NCI-H82 (cell line): Measurements from ENCODE around the gene CHST5.

ENCODE experiments used
- DNase-seq: peaks from one replicate; lab custom pipeline; 2025; lab: John Stamatoyannopoulos, UW

Gene CHST5

DNA sequence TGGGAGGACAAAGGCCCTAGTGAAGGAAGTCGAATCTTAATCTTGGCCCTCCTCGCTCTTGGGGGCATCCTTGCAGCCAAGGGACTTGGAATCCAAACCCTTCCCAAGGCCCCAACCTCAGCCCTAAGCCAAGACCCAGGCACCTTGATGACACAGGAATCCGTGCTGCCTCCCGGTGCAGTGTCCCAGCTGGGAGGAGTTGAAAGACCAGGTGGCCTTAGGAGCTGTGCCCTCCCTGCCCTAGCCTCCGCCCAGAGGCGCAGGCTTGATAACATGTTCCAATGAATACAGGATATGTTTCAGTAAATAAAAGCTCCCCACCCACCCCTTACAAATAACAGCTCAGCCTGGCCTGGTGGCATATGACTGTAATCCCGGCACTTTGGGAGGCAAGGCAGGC is at the start of gene CHST5:
TSS of gene CHST5 (minus strand) at position 208 of the 400 bp plus-strand sequence. CDS start 5,724 bp downstream, outside the sequence.
- no peak for DNase-seq

DNA sequence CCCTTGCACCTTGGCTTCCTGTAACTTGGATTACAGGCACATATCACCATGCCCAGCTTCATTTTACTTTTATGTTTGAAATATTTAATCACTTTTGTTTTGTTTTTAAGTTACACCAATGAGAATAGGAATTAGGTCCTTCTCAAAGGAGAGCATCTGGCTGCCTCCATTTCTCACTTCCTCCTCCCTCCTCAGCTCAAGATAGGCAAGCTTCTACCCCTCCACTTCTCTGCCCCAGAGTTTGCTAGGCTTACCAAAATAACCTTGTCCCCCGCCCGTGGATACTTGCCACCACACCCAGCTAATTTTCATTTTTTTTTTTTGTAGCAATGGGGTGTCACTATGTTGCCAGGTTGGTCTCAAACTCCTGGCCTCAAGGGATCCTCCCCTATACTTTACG is 48.2 kb upstream of the CHST5 start:
- DNase-seq = no peak

GRCh38 chr16:75579281-75579834 is 43.5 kb upstream of the CHST5 start:
- DNase-seq = no peak

DNA sequence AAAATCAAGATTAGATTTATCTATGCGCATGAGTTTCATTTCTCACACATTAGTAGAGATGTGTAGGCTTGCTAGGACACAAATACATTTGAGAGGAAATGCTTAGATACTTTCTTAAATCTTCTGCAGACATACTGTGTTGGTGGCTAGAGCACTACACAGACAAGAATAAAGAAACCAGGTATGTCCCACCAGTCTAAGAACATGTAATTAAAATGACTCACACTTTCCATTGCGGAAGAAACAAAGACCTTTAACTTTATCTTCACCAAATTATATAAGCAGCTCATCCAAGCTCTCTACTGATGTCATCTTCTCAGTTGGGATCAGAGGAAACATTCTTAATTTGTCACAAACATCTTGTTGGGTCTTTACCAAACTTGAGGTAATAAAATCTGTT is 42.8 kb upstream of the CHST5 start:
- no peak for DNase-seq

DNA sequence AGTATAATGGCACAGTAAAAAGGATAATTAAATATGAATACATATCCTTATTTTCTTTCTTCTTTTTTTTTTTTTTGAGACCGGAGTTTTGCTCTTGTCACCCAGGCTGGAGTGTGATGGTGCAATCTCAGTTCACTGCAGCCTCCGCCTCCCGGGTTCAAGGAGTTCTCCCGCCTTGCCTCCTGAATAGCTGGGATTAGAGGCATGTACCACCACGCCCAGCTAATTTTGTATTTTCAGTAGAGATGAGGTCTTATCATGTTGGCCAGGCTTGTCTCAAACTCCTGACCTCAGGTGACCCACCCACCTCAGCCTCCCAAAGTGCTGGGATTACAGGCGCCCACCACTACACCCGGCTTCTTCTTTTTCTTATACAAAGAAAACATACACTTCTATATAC is 42.3 kb upstream of the CHST5 start:
- DNase-seq = no peak

DNA sequence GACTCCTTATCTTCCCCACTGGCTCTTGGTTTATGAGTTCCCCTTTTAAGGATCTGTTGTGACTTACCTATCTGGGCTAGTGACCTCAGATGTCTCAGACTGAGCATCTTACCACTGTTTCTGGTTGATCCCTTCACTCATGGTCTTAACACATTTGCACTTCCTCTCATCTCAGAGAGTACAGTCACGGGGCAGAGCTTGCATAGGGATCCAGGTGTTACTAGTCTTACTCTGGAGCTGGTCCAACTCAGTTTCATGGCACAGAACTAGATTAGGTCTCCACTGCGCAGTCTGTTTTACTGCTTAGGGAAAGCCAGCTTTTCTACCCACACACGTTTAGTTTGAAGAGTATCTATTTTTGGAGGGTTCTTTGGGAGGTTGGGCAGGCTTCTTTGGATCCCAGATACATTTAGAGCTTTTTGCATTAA is 40.5 kb upstream of the CHST5 start:
- DNase-seq = peak; percentile 33

DNA sequence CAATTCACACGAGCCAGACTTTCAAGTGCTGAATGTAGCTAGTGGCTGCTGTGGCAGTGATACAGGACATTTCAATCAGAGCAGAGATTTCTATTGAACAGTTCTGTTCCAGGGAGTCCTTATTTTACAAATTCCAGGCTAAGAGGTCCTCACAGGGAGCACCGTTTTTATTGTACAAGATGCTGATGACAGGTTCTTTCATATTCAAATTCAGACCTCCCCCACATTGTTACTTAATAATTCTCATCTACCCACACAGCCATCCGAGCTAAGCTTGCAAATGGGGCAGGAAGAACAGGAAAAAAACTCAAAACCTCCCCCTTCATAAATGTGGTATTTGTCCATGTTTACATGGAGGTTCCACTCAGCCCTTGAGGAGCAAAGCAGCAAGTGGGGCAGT is 40.0 kb upstream of the CHST5 start:
- no peak for DNase-seq

DNA sequence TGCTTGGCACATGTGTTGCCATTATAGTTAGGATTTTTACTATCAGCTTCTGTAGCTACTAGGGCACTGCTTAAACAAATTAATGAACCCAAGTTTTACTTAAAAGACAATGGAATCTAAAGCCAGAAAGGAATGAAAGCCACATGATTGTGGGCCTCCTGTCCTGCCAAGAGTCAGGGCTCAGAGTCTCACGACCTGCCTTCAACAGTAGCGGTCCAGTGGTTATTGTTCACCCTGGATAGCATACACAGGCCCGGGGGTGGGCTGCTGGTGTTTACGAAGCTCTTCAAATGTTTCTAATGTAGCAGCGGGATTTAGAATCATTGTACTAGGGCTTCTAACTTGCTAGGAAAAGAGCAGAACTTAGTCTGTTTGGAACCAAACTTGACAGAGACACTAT is 38.0 kb upstream of the CHST5 start:
- DNase-seq = no peak

DNA sequence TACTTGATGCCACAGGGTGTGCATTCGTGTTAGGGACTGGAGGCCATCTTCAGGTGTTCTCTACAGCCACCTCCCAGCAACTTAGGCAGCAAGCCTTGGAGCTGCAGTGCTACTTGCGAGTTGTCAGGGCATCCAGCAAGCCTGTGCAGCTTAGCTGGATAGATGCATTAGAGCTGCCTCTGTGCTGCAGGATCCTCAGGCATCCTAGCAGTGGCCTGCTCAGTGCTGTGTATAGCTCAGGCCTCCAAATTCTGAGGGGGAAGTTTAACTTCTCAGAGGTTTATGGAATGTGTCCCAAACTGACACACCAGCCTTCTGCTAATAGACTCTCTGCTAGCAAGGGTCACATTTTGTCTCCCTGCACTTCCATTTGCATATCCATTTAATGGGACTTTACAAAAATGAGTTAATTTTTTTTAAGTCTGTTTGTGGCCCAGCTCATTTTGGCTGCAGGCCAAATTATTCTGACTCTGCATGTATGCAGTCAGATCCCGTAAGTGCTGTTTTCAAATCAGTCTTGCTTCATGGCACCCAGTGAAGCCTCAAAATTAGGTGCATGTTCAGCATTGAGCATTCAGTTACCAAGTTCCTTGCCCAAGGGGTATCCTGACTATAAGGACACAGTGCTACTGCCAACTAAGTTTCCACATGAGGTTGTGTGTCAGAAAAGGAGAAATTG is 37.1 kb upstream of the CHST5 start:
- DNase-seq = no peak

GRCh38 chr16:75570396-75571065 is 34.6 kb upstream of the CHST5 start:
- no peak for DNase-seq

DNA sequence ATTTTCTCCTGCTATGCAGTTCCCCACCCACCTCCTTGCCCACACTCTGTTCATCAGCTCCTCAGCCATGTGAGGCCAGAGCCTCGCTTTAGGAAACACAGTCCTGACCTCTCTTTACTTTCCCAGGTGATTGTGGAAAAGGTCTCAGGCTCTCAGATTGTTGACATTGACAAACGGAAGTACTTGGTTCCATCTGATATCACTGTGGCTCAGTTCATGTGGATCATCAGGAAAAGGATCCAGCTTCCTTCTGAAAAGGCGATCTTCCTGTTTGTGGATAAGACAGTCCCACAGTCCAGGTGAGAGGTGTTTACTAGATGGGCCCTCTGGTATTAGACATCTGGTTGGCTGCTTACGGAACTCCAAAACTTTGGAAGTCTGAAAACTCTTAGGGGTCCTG is 32.0 kb upstream of the CHST5 start:
- DNase-seq = no peak

DNA sequence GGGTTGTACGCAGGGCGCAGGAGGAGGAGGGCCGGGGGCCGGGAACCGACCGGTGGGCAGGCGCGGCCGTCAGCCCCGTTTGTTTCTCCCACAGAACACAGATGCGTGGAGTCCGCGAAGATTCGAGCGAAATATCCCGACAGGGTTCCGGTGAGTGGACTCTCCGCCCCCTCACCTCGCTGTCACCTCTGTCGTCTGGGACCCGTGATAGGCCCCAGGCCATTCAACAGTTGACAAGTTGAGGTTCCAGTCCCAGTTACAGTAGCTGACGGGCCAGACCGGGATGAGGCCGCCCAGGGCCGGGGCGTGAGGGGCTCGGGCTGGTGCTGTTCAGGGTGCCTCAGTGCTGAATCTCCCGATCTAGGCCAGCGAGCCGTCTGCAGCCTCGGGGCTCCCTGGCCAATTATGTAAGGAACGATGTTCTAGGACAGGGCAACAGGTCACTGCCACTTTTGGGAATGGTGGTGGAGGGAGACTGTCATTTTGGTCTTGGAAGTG is 30.9 kb upstream of the CHST5 start:
- no peak for DNase-seq

DNA sequence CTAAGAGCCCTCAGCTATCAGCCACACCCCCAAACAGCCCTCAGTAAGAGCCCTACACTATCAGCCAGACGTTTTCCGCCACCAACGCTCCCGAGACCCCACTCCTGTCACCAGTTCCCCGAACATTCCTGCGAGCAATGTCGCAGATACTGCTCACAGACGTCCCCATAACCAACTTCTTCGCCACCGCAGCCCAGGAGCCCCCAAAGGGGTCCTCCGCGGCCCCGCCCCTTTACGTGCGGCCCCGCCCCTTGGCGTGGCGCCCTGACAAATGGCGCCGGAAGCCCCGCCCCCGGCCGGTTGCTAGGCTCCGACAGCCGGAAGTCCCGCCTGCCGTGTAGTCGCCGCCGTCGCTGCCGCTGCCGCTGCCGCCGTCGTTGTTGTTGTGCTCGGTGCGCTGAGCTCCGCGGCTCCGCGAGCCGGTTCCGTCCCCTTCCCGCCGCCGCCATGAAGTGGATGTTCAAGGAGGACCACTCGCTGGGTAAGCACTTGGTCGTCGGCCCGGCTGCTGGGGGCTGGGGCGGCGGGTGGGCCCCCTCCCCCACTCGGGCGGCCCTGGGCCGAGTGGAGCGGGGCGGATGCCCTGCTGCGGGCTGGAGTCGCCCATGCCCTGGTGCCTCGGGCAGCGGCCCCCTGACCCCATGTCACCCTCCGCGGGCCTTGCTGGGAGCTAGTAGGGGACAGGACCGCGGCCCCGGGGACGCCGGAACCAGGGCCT is 30.3 kb upstream of the CHST5 start, which contains the start of gene GABARAPL2:
TSS of gene GABARAPL2 (plus strand) at position 340 of the 718 bp plus-strand sequence. CDS start at position 448, 108 bp downstream.
- DNase-seq = peak; percentile 91

GRCh38 chr16:75565640-75566039 is 29.7 kb upstream of the CHST5 start:
- no peak for DNase-seq

- no peak for DNase-seq
Measured at GRCh38 chr16:75559564-75560372, 23.9 kb upstream of the CHST5 start.

- DNase-seq = no peak
Measured at GRCh38 chr16:75558846-75559401, 23.0 kb upstream of the CHST5 start.

DNA sequence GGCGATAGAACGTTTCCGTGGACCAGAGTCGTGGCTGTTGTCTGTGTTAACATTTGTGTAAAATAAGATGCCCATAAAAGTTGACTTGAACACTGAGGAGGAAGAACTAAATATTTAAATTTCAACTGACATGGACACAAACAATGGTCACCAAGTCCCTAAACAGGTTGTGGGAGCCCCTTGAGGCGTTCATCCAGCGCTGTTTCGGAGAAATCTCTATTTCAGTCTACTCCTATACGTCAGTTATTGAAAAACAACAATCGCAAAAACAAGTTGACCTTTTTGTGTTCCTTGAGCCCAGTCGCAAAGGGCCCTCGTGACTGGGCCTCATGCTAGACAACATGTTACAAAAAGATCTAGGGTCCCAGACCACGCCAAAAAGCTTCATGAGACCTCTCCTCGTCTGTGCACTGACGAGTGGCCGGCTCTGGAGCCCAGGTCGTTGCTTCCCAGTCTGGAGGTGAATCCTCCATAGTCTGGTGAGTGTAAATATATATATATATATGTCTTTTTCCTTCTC is 20.6 kb upstream of the CHST5 start:
- no peak for DNase-seq

GRCh38 chr16:75555707-75556430 is 20.0 kb upstream of the CHST5 start, which contains the start of gene TMEM231:
TSS of gene TMEM231 (minus strand) at chr16:75556252. CDS start at chr16:75556209, 43 bp downstream.
- DNase-seq = peak; percentile 97

- DNase-seq = peak; percentile 89
Measured at GRCh38 chr16:75555213-75555706, 19.4 kb upstream of the CHST5 start.

DNA sequence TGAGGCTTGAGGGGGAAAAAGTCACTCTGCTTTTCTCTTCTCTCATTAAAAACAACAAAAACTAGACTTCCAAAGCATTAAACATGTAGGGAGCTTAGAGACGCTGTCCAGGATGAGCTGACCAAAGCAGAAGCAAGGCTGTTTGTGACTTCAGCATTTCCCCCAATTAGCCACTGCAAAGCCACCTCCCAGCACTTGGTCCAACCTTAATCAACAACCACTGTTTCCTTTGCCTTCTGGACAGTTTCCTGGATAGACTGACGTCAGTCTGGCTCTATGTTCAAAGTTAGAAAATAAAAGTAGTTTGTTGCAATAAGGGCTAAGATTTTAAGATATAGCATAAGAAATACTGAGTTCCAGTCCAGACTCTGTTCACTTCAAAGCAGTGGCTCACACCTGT is 17.0 kb upstream of the CHST5 start:
- DNase-seq = no peak
